GM12873 (cell line): ENCODE data around the gene MUC4.
A peak's percentile ranks its signal among the peaks of the same experiment; 100 is the strongest.

Source experiments
- CTCF ChIP-seq: IDR thresholded peaks from 2 replicates; pipeline ENCODE4 v1.5.1; 2012; ENCODE audit warnings: low read depth, mild to moderate bottlenecking, moderate library complexity, low read length, control low read depth; ENCODE audit not compliant: insufficient read depth; ENCODE audit errors: missing control alignments

The MUC4 gene

GRCh38 chr3:195811756-195812155 lies at the start of gene MUC4:
MUC4 (minus strand) TSS chr3:195811929; CDS start chr3:195811817, 112 bp downstream.
- TF ChIP-seq CTCF, result no peak

- TF ChIP-seq CTCF, result no peak
Observed at GRCh38 chr3:195860456-195860855, 48.7 kb upstream of the MUC4 start.

- TF ChIP-seq CTCF, result no peak
Observed at GRCh38 chr3:195859846-195860411, 48.2 kb upstream of the MUC4 start.

- TF ChIP-seq CTCF, result peak; percentile 95
Observed at GRCh38 chr3:195859061-195859845, 47.5 kb upstream of the MUC4 start.

- no peak for TF ChIP-seq CTCF
Observed at GRCh38 chr3:195856410-195857084, 44.8 kb upstream of the MUC4 start.

GRCh38 chr3:195855471-195856409 lies 44.0 kb upstream of the MUC4 start:
- TF ChIP-seq CTCF, result peak; percentile 27
